K562 (cell line): ENCODE measurements around the gene FOXN1. TPM values are rescaled to one million over a fixed set of nuclear protein-coding genes. Genes with fewer than 3 reads are reported as not detected.

Experiments used
- ATAC-seq: fragments of 200-7000 bp; cut with Tn5 transposase; 3 replicates; pipeline ENCODE4 v1.9.1; 2020; ENCODE audit warnings: moderate library complexity
- BruUV-seq: library from RNA; stranded (reverse); fragments of 400-500 nt; replicated peaks from 2 replicates; lab custom pipeline; 2021; lab: Mats Ljungman, UMichigan
- CTCF ChIA-PET: fragments of 300-600 bp; formaldehyde crosslinking; extraction: SDS; loops from one replicate; lab custom pipeline; 2021; ENCODE audit warnings: low intra/inter-chr PET ratio; lab: Yijun Ruan, JAX
- POLR2A ChIA-PET: fragments of 300-600, 350-650 bp; sonication (Branson Sonifier 250); formaldehyde crosslinking; extraction: SDS; loops from one replicate; lab custom pipeline; 2021; ENCODE audit warnings: antibody characterized with exemption, inconsistent platforms; lab: Yijun Ruan, JAX
- DNase-seq, 4 experiments: peaks; one replicate each; pipeline versions ENCODE4 v3.0.0 to v3.0.0-alpha.2; 2011 to 2018; ENCODE audit warnings: low spot score in 3 of 4, mixed read lengths in 3 of 4; ENCODE audit errors: extremely low read depth in 1 of 4
- FAIRE-seq: peaks from 2 replicates; lab custom pipeline; 2011; peaks lifted over from hg19 to GRCh38; lab: Jason Lieb, UNC
- H2AFZ ChIP-seq: 2 replicates; pipeline ENCODE4 v1.6.0; 2011; ENCODE audit warnings: low read depth, low read length, control low read depth, inconsistent platforms
- H3K27ac ChIP-seq: fragments of 200-600 bp; 3 replicates; pipeline ENCODE4 v1.8.0; 2011; ENCODE audit warnings: low read depth, mild to moderate bottlenecking, control low read depth, inconsistent platforms, low read length, moderate library complexity, mixed read lengths; ENCODE audit errors: extremely low read depth
- H3K27me3 ChIP-seq, 2 experiments: fragments of 300-600 bp in 1 of 2; 2 replicates in 1 of 2; 3 replicates in 1 of 2; pipeline versions ENCODE4 v1.6.0 to v1.8.0; 2011; ENCODE audit warnings: inconsistent platforms in 2 of 2, low read length in 2 of 2, mild to moderate bottlenecking in 1 of 2, mixed read lengths in 1 of 2, moderate library complexity in 1 of 2; ENCODE audit not compliant: control insufficient read depth in 2 of 2, insufficient read depth in 2 of 2
- H3K36me3 ChIP-seq: fragments of 300-600 bp; 3 replicates; pipeline ENCODE4 v1.8.0; 2011; ENCODE audit warnings: mild to moderate bottlenecking, low read length, inconsistent platforms; ENCODE audit not compliant: control insufficient read depth, insufficient read depth
- H3K4me1 ChIP-seq, 2 experiments: fragments of 200-600 bp in 1 of 2; replicated peaks in 1 of 2; 2 replicates in 1 of 2; 3 replicates in 1 of 2; pipeline versions ENCODE4 v1.5.1 to v1.8.0; 2011; ENCODE audit warnings: inconsistent platforms in 2 of 2, low read length in 2 of 2, mild to moderate bottlenecking in 1 of 2, mixed read lengths in 1 of 2, moderate library complexity in 1 of 2; ENCODE audit not compliant: control insufficient read depth in 2 of 2, insufficient read depth in 2 of 2
- H3K4me2 ChIP-seq: 2 replicates; pipeline ENCODE4 v1.6.1; 2011; ENCODE audit warnings: low read length, control low read depth, inconsistent platforms, mixed read lengths; ENCODE audit not compliant: insufficient read depth
- H3K4me3 ChIP-seq: fragments of 200-600 bp; sonication (generic), shearing (Covaris generic); 2 replicates; pipeline ENCODE4 v1.5.1; 2016; ENCODE audit warnings: control low read depth, inconsistent platforms
- H3K79me2 ChIP-seq: fragments of 200-600 bp; 3 replicates; pipeline ENCODE4 v1.8.0; 2011; ENCODE audit warnings: low read length, inconsistent platforms; ENCODE audit not compliant: control insufficient read depth, insufficient read depth
- H3K9ac ChIP-seq, 2 experiments: 2 replicates each; pipeline versions ENCODE4 v1.6.0 to v1.6.1; 2011; ENCODE audit warnings: low read depth in 2 of 2, low read length in 2 of 2, control low read depth in 1 of 2, inconsistent platforms in 1 of 2, mild to moderate bottlenecking in 1 of 2, mixed read lengths in 1 of 2; ENCODE audit not compliant: insufficient read depth in 1 of 2
- H3K9me1 ChIP-seq: one replicate; pipeline ENCODE4 v1.6.0; 2011; ENCODE audit warnings: inconsistent platforms, mild to moderate bottlenecking, low read length, moderate library complexity; ENCODE audit not compliant: control insufficient read depth, insufficient read depth
- H3K9me3 ChIP-seq: replicated peaks from 2 replicates; pipeline ENCODE4 v1.5.1; 2011; ENCODE audit warnings: low read depth, low read length, inconsistent platforms; ENCODE audit not compliant: control insufficient read depth, insufficient read depth
- H4K20me1 ChIP-seq: replicated peaks from 2 replicates; pipeline ENCODE4 v1.6.1; 2011; ENCODE audit warnings: low read length, inconsistent platforms, mixed read lengths; ENCODE audit not compliant: control insufficient read depth, insufficient read depth
- BCLAF1 ChIP-seq, 2 experiments: fragments of 450-650 bp in 1 of 2; IDR thresholded peaks; 2 replicates each; pipeline ENCODE4 v1.6.1; 2011 to 2017; ENCODE audit warnings: low read depth in 2 of 2, antibody characterized with exemption in 1 of 2, borderline replicate concordance in 1 of 2, low read length in 1 of 2, mild to moderate bottlenecking in 1 of 2, mixed read lengths in 1 of 2; ENCODE audit not compliant: control insufficient read depth in 1 of 2
- CHD2 ChIP-seq: IDR thresholded peaks from 2 replicates; pipeline ENCODE4 v1.6.1; 2011; ENCODE audit warnings: low read depth, low read length
- COPS2 ChIP-seq: fragments of 450-650 bp; conservative IDR thresholded peaks from 2 replicates; pipeline ENCODE4 v1.6.1; 2016; ENCODE audit warnings: mild to moderate bottlenecking, moderate library complexity
- GATA2 ChIP-seq: sonication (generic); formaldehyde crosslinking; IDR thresholded peaks from 2 replicates; pipeline ENCODE4 v1.4.0; 2020; ENCODE audit warnings: mild to moderate bottlenecking, missing genetic modification reagents
- GATAD2B ChIP-seq: fragments of 450-650 bp; IDR thresholded peaks from 2 replicates; pipeline ENCODE4 v1.6.1; 2017; ENCODE audit warnings: mild to moderate bottlenecking, borderline replicate concordance
- HLTF ChIP-seq: fragments of 450-650 bp; IDR thresholded peaks from 2 replicates; pipeline ENCODE4 v1.6.1; 2016
- L3MBTL2 ChIP-seq: fragments of 450-650 bp; IDR thresholded peaks from 2 replicates; pipeline ENCODE4 v1.6.1; 2016; ENCODE audit warnings: mild to moderate bottlenecking, moderate library complexity
- NFYB ChIP-seq: IDR thresholded peaks from 2 replicates; pipeline ENCODE4 v1.6.1; 2011; ENCODE audit warnings: mild to moderate bottlenecking, moderate library complexity; ENCODE audit not compliant: insufficient read length; ENCODE audit errors: extremely low read depth
- POLR2A ChIP-seq: fragments of 450-650 bp; conservative IDR thresholded peaks from 2 replicates; pipeline ENCODE4 v1.6.1; 2016
- RBM15 ChIP-seq: fragments of 200-400 bp; formaldehyde crosslinking; IDR thresholded peaks from 2 replicates; pipeline ENCODE4 v1.6.1; 2018; ENCODE audit warnings: mild to moderate bottlenecking, low read length, moderate library complexity; ENCODE audit not compliant: insufficient read depth
- RBM39 ChIP-seq: fragments of 200-400 bp; formaldehyde crosslinking; optimal IDR thresholded peaks from 2 replicates; pipeline ENCODE3; 2018; ENCODE audit warnings: low read depth, low read length
- RNF2 ChIP-seq: sonication (generic); IDR thresholded peaks from 2 replicates; pipeline ENCODE4 v1.6.1; 2016
- ZBTB11 ChIP-seq, 3 experiments: fragments of 200-800 bp in 1 of 3; fragments of 250-450 bp in 1 of 3; fragments of 450-650 bp in 1 of 3; sonication (Bioruptor Pico) in 1 of 3; sonication (Bioruptor generic) in 1 of 3; formaldehyde crosslinking in 1 of 3; IDR thresholded peaks; 2 replicates each; pipeline versions ENCODE4 v1.6.1 to v1.8.0; 2016 to 2022; ENCODE audit warnings: mild to moderate bottlenecking in 2 of 3, missing genetic modification characterization in 2 of 3, missing compliant biosample characterization in 1 of 3, moderate library complexity in 1 of 3
- ZNF347 ChIP-seq: fragments of 450-650 bp; formaldehyde crosslinking; IDR thresholded peaks from 2 replicates; pipeline ENCODE4 v1.4.0; 2020; ENCODE audit warnings: low read depth, mild to moderate bottlenecking, moderate library complexity
- ZNF41 ChIP-seq: fragments of 250-450 bp; sonication (Bioruptor Pico); conservative IDR thresholded peaks from 2 replicates; pipeline ENCODE4 v1.4.0; 2020; ENCODE audit warnings: mild to moderate bottlenecking
- ZNF436 ChIP-seq: fragments of 250-450, 450-650 bp; sonication (Bioruptor Pico); formaldehyde crosslinking; IDR thresholded peaks from 2 replicates; pipeline ENCODE4 v1.7.0; 2020; ENCODE audit warnings: mild to moderate bottlenecking
- WGBS: fragments of 100-300 bp; shearing (Covaris generic); methylation state at CpG from one replicate; pipeline ENCODE4 v1.1.6; 2016; ENCODE audit warnings: low coverage, mixed read lengths; ENCODE audit not compliant: insufficient coverage; ENCODE audit errors: missing lambda C conversion rate; 5-methylcytosine and 5-hydroxymethylcytosine counted together
- in situ Hi-C: fragments of 300-500 bp; cut with MboI; formaldehyde crosslinking; loops from 4 replicates; pipeline ENCODE4 v1.15.0; 2018; ENCODE audit warnings: inconsistent platforms, mixed read lengths
- intact Hi-C: fragments of 100-400 bp; cut with micrococcal nuclease; formaldehyde crosslinking; loops from 2 replicates; pipeline ENCODE4 v1.14.2; 2022
- polyA plus RNA-seq, 8 experiments: library from polyadenylated mRNA; depleted of rRNA in 4 of 8; stranded (reverse) in 5 of 8; unstranded in 3 of 8; fragments of >200 nt; fragmentation: Nextera tagmentation in 2 of 8; fragmentation: Illumina TruSeq in 1 of 8; extraction: Ambion mirVana in 2 of 8; extraction: Trizol in 1 of 8; gene quantifications; 2 replicates each; pipeline versions ENCODE4 v1.2.1 to v1.2.3, GENCODE V29; 2011 to 2014; ENCODE audit warnings: inconsistent platforms in 1 of 8, missing spikeins in 1 of 8
- total RNA-seq, 7 experiments: library from RNA; depleted of rRNA in 6 of 7; stranded (reverse); fragments of >200 nt in 6 of 7; fragmentation: Illumina TruSeq in 2 of 7; extraction: Trizol in 2 of 7; gene quantifications; 2 replicates each; pipeline versions ENCODE4 v1.2.1 to v1.2.3, GENCODE V29; 2011 to 2021; ENCODE audit warnings: low replicate concordance in 1 of 7

FOXN1 gene
- total and polyA plus RNA-seq, 9 of the 15 experiments (the other 6 are each of a cell fraction or from before 2014, with no cell fraction given): not detected

- no peak for FAIRE-seq
- no peak for ATAC-seq
- Histone ChIP-seq H3K27ac (no peak overlapping the region), H3K9me1 (no peaks in the 10 kb centered on the region), H3K79me2 (no peaks in the 10 kb centered on the region), H3K4me1 (peaks cover 11 to 38% of the 10 kb centered on the region in 2 experiments; a peak in 4 of 5 replicates), H3K4me2 (no peak overlapping the region), H4K20me1 (no peaks in the 10 kb centered on the region), H3K27me3 (peaks cover 3 to 25% of the 10 kb centered on the region in 2 experiments; a peak in 3 of 5 replicates), H3K9ac (0 out of 4 replicates have a peak overlapping the region, but pooled peaks of 1 of the 2 experiments have one; percentile 16), H3K4me3 (no peak overlapping the region), H3K36me3 (no peaks in the 10 kb centered on the region), H2AFZ (no peak overlapping the region), H3K9me3 (0 out of 2 replicates have a peak, but pooled peaks cover under 1% of the 10 kb centered on the region)
- WGBS: 2% methylated on average over 17 of the region's 21 CpGs
- no peak for DNase-seq
- intact Hi-C loops (no loop called here), in situ Hi-C loops (no loop called here)
- CTCF ChIA-PET: no interaction called here
- POLR2A ChIA-PET: interaction anchor here (0.9 to 1.7 kb wide), 2 partner anchors 9 to 12 kb away, joined by 3 to 7 read pairs; no protein-coding TSS in a partner anchor
- BruUV-seq: no TSS peak
- TF ChIP-seq GATA2 (CRISPR knock-in tag) (no peak), NFYB (no peak), ZNF347 (CRISPR knock-in tag) (no peak), HLTF (no peak), RBM39 (no peak), L3MBTL2 (no peak), COPS2 (no peak), RBM15 (no peak), BCLAF1 (IDR thresholded peaks at IDR 0.05; ENCODE audit: borderline replicate concordance in 1 of 2, control insufficient read depth in 1 of 2, low read depth in 2 of 2, low read length in 1 of 2) (no peak), CHD2 (no peak), ZNF41 (CRISPR knock-in tag) (no peak), ZBTB11 (CRISPR knock-in tag; IDR thresholded peaks at IDR 0.05) (no peak), RNF2 (no peak), GATAD2B (no peak), ZNF436 (CRISPR knock-in tag) (no peak), POLR2A (no peak)
Measured at GRCh38 chr17:28521311-28522085, 15.3 kb downstream of the FOXN1 start.
